HL-60 (cell line): ENCODE data around the gene ZNF346.
"Not testable (repeated sequence)": the region's sequence is repeated elsewhere in the genome, so short reads cannot be mapped to it uniquely, and the experiment has no call there.

Experiments
- CTCF ChIP-seq: IDR thresholded peaks from one replicate; pipeline ENCODE4 v1.5.1; 2011; ENCODE audit warnings: low read length, control low read depth, inconsistent platforms; ENCODE audit not compliant: insufficient read depth
- GABPA ChIP-seq: IDR thresholded peaks from 2 replicates; pipeline ENCODE4 v1.6.1; 2012; ENCODE audit warnings: low read depth

GRCh38 chr5:176999526-176999925 lies 23.0 kb upstream of the ZNF346 start:
- not testable (repeated sequence) for TF ChIP-seq CTCF, GABPA
